HepG2 (cell line): ENCODE measurements around the gene RABGAP1L. TPM values are rescaled to one million over a fixed set of nuclear protein-coding genes. Genes with fewer than 3 reads are reported as not detected.

Experiments
- ATAC-seq: fragments of 200-7000 bp; cut with Tn5 transposase; 3 replicates; pipeline ENCODE4 v1.9.1; 2020; ENCODE audit warnings: mild to moderate bottlenecking, moderate library complexity
- BruUV-seq: library from RNA; stranded (reverse); fragments of 400-500 nt; replicated peaks from 2 replicates; lab custom pipeline; 2021; lab: Mats Ljungman, UMichigan
- CTCF ChIA-PET: fragments of 300-600 bp; formaldehyde crosslinking; extraction: SDS; loops from one replicate; lab custom pipeline; 2021; ENCODE audit warnings: low total read pairs, inconsistent platforms, low intra/inter-chr PET ratio; lab: Yijun Ruan, JAX
- POLR2A ChIA-PET: fragments of 350-600 bp; sonication (Branson Sonifier 250); formaldehyde crosslinking; loops from one replicate; lab custom pipeline; 2020; ENCODE audit warnings: antibody characterized with exemption, inconsistent platforms; lab: Yijun Ruan, JAX
- DNase-seq: peaks from one replicate; pipeline ENCODE4 v3.0.0-alpha.2; 2015; ENCODE audit warnings: low spot score
- FAIRE-seq: peaks from 3 replicates; lab custom pipeline; 2011; peaks lifted over from hg19 to GRCh38; lab: Jason Lieb, UNC
- H2AFZ ChIP-seq: one replicate; pipeline ENCODE4 v1.6.1; 2011; ENCODE audit warnings: low read length, inconsistent platforms
- H3K27ac ChIP-seq: fragments of 300-600 bp; 3 replicates; pipeline ENCODE4 v1.8.0; 2011; ENCODE audit warnings: mixed run types, mild to moderate bottlenecking, mixed read lengths, low read length, inconsistent platforms; ENCODE audit not compliant: insufficient read depth; ENCODE audit errors: extremely low read length
- H3K27me3 ChIP-seq, 2 experiments: fragments of 200-600 bp in 1 of 2; 2 replicates in 1 of 2; 3 replicates in 1 of 2; pipeline versions ENCODE4 v1.6.0 to v1.8.0; 2011; ENCODE audit warnings: low read length in 2 of 2, mild to moderate bottlenecking in 2 of 2, moderate library complexity in 2 of 2, inconsistent platforms in 1 of 2; ENCODE audit not compliant: insufficient read depth in 2 of 2, control insufficient read depth in 1 of 2
- H3K36me3 ChIP-seq, 2 experiments: fragments of 200-600 bp in 1 of 2; replicated peaks in 1 of 2; 2 replicates in 1 of 2; 3 replicates in 1 of 2; pipeline versions ENCODE4 v1.5.1 to v1.8.0; 2011; ENCODE audit warnings: low read length in 2 of 2, inconsistent platforms in 1 of 2; ENCODE audit not compliant: insufficient read depth in 2 of 2, control insufficient read depth in 1 of 2
- H3K4me1 ChIP-seq: 2 replicates; pipeline ENCODE4 v1.5.1; 2012; ENCODE audit warnings: low read length, inconsistent platforms; ENCODE audit not compliant: insufficient read depth
- H3K4me2 ChIP-seq: 2 replicates; pipeline ENCODE4 v1.6.0; 2011; ENCODE audit warnings: low read depth, low read length, inconsistent platforms
- H3K4me3 ChIP-seq, 3 experiments: fragments of 200-600 bp in 1 of 3; sonication (generic), shearing (Covaris generic) in 1 of 3; replicated peaks in 1 of 3; 2 replicates each; pipeline ENCODE4 v1.5.1; 2011 to 2016; ENCODE audit warnings: low read length in 3 of 3, inconsistent platforms in 2 of 3, low read depth in 2 of 3, mild to moderate bottlenecking in 2 of 3, control low read depth in 1 of 3, mixed read lengths in 1 of 3; ENCODE audit not compliant: insufficient read depth in 1 of 3
- H3K79me2 ChIP-seq: one replicate; pipeline ENCODE4 v1.6.1; 2011; ENCODE audit warnings: low read length, inconsistent platforms; ENCODE audit not compliant: insufficient read depth
- H3K9ac ChIP-seq: 2 replicates; pipeline ENCODE4 v1.6.0; 2011; ENCODE audit warnings: mild to moderate bottlenecking, low read depth, low read length, inconsistent platforms; ENCODE audit not compliant: insufficient read depth
- H3K9me3 ChIP-seq: 2 replicates; pipeline ENCODE4 v1.5.1; 2012; ENCODE audit warnings: mild to moderate bottlenecking, low read length
- H4K20me1 ChIP-seq: 2 replicates; pipeline ENCODE4 v1.6.0; 2011; ENCODE audit warnings: inconsistent platforms, mild to moderate bottlenecking, low read length, moderate library complexity; ENCODE audit not compliant: insufficient read depth
- PPARG ChIP-seq: conservative IDR thresholded peaks from 2 replicates; pipeline ENCODE4 v1.6.1; 2016; ENCODE audit warnings: missing biosample characterization, missing genetic modification reagents
- WGBS: methylation state at CpG from one replicate; pipeline ENCODE4 v1.1.6; 2017; ENCODE audit warnings: low lambda C conversion rate; 5-methylcytosine and 5-hydroxymethylcytosine counted together
- in situ Hi-C: cut with HindIII; loops from 2 replicates; pipeline ENCODE4 v1.10.0; 2017; ENCODE audit warnings: low pct_unique_long_range_greater_than_20kb; ENCODE audit not compliant: extremely low pct_ligation_motif_present
- intact Hi-C: fragments of 100-400 bp; cut with micrococcal nuclease; formaldehyde crosslinking; loops from one replicate; pipeline ENCODE4 v1.10.0; 2022; ENCODE audit not compliant: unreplicated experiment
- polyA plus RNA-seq, 8 experiments: library from polyadenylated mRNA; depleted of rRNA in 3 of 8; stranded (reverse) in 7 of 8; unstranded in 1 of 8; fragments of >200 nt; fragmentation: Illumina TruSeq in 4 of 8; extraction: Trizol in 4 of 8; gene quantifications; 2 replicates each; pipeline versions ENCODE4 v1.2.1 to v1.2.3, GENCODE V29; 2011 to 2016; ENCODE audit warnings: low read depth in 4 of 8, missing spikeins in 1 of 8, mixed read lengths in 1 of 8; ENCODE audit not compliant: insufficient read depth in 1 of 8
- total RNA-seq, 5 experiments: library from RNA; depleted of rRNA; stranded (reverse); fragments of >200 nt; fragmentation: Illumina TruSeq; extraction: Trizol; gene quantifications; 2 replicates each; pipeline ENCODE4 v1.2.3, GENCODE V29; 2016; ENCODE audit warnings: low read depth in 1 of 5
- TF ChIP-seq, protein P1 (sequence below): sonication (generic); formaldehyde crosslinking; IDR thresholded peaks from 2 replicates; pipeline ENCODE4 v1.4.0; 2020; ENCODE audit warnings: mild to moderate bottlenecking, missing genetic modification reagents
- TF ChIP-seq, protein P2 (sequence below): sonication (generic); formaldehyde crosslinking; IDR thresholded peaks from 2 replicates; pipeline ENCODE4 v1.5.1; 2020; ENCODE audit warnings: missing genetic modification reagents, mild to moderate bottlenecking, borderline replicate concordance
- TF ChIP-seq, protein P3 (sequence below): IDR thresholded peaks from 2 replicates; pipeline ENCODE4 v1.6.1; 2018; ENCODE audit warnings: missing genetic modification reagents, mild to moderate bottlenecking, missing compliant biosample characterization
- TF ChIP-seq, protein P4 (sequence below): sonication (generic); formaldehyde crosslinking; IDR thresholded peaks from 2 replicates; pipeline ENCODE4; 2020; ENCODE audit warnings: missing genetic modification reagents, mild to moderate bottlenecking, borderline replicate concordance
- TF ChIP-seq, protein P5 (sequence below): sonication (generic); formaldehyde crosslinking; IDR thresholded peaks from 2 replicates; pipeline ENCODE4 v1.9.0; 2021; ENCODE audit warnings: missing genetic modification reagents, mild to moderate bottlenecking, borderline replicate concordance

RABGAP1L gene
- total and polyA plus RNA-seq, 2 of the 13 experiments (the other 11 are each of a cell fraction or from before 2014, with no cell fraction given) = 7.9 to 22.6 TPM

DNA sequence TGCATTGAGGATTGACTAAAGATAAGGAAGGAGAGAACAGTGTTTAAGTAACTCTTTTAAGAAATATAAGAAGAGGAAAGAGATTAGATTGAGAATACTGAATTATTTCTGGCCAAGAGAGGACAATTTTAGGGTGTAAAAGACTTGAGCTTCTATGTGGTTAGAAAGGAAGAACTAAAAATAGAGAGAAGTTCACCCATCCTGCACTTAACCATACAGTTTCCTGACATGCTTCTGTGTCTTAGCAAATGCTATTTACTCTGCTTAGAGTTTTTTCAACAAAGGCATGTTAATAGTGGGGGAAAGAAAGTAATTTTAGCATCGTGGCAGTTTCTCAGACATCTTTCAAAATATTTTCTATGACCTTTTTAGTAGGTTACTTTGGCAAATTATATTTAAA, 165.6 kb downstream of the RABGAP1L start:
- CTCF ChIA-PET = no interaction called here
- H3K9ac ChIP-seq = no peak overlapping the region
- POLR2A ChIA-PET = no interaction called here
- H2AFZ ChIP-seq = no peak overlapping the region
- H3K9me3 ChIP-seq = peaks cover 35% of the 10 kb centered on the region
- no peak overlapping the region for H3K27ac ChIP-seq
- in situ Hi-C loops (no loop called here), intact Hi-C loops (no loop called here)
- ATAC-seq = no peak
- 89% methylated on average over 1 of the region's 1 CpG for WGBS
- no peaks in the 10 kb centered on the region for H3K4me1 ChIP-seq
- H3K4me3 ChIP-seq = no peak overlapping the region
- BruUV-seq = no TSS peak
- H3K27me3 ChIP-seq = no peaks in the 10 kb centered on the region; a peak in 1 of 5 replicates
- H4K20me1 ChIP-seq = no peaks in the 10 kb centered on the region
- no peak for FAIRE-seq
- H3K4me2 ChIP-seq = no peak overlapping the region
- H3K36me3 ChIP-seq = 0 out of 5 replicates have a peak, but pooled peaks cover 2 to 6% of the 10 kb centered on the region in 2 experiments
- no peak for DNase-seq
- H3K79me2 ChIP-seq = no peaks in the 10 kb centered on the region
- no peak for TF ChIP-seq PPARG (CRISPR knock-in tag)
- TF ChIP-seq, protein P1, sequence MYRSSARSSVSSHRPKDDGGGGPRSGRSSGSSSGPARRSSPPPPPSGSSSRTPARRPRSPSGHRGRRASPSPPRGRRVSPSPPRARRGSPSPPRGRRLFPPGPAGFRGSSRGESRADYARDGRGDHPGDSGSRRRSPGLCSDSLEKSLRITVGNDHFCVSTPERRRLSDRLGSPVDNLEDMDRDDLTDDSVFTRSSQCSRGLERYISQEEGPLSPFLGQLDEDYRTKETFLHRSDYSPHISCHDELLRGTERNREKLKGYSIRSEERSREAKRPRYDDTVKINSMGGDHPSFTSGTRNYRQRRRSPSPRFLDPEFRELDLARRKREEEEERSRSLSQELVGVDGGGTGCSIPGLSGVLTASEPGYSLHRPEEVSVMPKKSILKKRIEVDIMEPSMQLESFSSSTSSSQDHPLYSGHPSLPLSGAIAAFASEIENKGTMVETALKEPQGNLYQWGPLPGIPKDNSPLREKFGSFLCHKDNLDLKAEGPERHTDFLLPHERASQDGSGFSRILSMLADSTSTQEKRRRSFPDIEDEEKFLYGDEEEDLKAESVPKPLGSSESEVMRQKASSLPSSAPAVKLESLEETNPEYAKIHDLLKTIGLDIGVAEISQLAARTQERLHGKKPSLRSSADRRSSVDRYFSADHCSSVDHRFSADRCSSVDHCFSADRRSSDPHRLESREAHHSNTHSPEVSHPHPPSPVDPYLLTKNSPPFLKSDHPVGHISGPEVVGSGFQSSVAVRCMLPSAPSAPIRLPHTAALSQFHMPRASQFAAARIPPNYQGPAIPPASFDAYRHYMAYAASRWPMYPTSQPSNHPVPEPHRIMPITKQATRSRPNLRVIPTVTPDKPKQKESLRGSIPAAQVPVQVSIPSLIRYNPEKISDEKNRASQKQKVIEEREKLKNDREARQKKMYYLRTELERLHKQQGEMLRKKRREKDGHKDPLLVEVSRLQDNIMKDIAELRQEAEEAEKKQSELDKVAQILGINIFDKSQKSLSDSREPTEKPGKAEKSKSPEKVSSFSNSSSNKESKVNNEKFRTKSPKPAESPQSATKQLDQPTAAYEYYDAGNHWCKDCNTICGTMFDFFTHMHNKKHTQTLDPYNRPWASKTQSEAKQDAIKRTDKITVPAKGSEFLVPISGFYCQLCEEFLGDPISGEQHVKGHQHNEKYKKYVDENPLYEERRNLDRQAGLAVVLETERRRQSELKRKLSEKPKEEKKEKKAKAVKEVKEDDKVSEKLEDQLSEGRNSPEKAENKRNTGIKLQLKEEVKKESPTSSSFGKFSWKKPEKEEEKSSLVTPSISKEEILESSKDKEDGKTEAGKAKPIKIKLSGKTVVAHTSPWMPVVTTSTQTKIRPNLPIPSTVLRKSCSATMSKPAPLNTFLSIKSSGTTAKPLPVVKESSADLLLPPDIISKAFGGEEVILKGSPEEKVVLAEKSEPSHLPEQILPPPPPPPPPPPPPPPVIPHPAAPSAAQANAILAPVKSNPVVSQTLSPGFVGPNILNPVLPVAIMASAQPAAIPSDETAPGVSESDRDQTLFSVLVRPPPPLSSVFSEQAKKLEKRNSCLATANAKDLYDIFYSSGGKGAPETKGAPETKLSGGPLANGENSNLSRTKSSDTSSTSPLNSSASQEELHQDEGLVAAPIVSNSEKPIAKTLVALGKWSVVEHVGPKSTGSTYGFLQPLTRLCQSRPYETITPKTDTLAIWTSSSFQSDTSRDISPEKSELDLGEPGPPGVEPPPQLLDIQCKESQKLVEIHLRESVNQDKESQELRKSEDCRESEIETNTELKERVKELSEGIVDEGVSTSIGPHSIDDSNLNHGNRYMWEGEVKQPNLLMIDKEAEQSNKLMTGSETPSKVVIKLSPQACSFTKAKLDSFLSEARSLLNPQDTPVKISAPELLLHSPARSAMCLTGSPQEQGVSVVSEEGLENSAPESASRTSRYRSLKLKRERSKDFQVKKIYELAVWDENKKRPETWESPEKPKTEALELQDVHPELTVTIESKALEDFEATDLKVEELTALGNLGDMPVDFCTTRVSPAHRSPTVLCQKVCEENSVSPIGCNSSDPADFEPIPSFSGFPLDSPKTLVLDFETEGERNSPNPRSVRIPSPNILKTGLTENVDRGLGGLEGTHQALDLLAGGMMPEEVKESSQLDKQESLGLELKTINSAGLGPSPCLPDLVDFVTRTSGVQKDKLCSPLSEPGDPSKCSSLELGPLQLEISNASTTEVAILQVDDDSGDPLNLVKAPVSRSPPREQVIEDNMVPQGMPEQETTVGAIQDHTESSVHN = no peak
- TF ChIP-seq, protein P2, sequence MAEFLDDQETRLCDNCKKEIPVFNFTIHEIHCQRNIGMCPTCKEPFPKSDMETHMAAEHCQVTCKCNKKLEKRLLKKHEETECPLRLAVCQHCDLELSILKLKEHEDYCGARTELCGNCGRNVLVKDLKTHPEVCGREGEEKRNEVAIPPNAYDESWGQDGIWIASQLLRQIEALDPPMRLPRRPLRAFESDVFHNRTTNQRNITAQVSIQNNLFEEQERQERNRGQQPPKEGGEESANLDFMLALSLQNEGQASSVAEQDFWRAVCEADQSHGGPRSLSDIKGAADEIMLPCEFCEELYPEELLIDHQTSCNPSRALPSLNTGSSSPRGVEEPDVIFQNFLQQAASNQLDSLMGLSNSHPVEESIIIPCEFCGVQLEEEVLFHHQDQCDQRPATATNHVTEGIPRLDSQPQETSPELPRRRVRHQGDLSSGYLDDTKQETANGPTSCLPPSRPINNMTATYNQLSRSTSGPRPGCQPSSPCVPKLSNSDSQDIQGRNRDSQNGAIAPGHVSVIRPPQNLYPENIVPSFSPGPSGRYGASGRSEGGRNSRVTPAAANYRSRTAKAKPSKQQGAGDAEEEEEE (CRISPR knock-in tag) = no peak
- TF ChIP-seq, protein P3, sequence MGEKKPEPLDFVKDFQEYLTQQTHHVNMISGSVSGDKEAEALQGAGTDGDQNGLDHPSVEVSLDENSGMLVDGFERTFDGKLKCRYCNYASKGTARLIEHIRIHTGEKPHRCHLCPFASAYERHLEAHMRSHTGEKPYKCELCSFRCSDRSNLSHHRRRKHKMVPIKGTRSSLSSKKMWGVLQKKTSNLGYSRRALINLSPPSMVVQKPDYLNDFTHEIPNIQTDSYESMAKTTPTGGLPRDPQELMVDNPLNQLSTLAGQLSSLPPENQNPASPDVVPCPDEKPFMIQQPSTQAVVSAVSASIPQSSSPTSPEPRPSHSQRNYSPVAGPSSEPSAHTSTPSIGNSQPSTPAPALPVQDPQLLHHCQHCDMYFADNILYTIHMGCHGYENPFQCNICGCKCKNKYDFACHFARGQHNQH (CRISPR knock-in tag) = no peak
- TF ChIP-seq, protein P4, sequence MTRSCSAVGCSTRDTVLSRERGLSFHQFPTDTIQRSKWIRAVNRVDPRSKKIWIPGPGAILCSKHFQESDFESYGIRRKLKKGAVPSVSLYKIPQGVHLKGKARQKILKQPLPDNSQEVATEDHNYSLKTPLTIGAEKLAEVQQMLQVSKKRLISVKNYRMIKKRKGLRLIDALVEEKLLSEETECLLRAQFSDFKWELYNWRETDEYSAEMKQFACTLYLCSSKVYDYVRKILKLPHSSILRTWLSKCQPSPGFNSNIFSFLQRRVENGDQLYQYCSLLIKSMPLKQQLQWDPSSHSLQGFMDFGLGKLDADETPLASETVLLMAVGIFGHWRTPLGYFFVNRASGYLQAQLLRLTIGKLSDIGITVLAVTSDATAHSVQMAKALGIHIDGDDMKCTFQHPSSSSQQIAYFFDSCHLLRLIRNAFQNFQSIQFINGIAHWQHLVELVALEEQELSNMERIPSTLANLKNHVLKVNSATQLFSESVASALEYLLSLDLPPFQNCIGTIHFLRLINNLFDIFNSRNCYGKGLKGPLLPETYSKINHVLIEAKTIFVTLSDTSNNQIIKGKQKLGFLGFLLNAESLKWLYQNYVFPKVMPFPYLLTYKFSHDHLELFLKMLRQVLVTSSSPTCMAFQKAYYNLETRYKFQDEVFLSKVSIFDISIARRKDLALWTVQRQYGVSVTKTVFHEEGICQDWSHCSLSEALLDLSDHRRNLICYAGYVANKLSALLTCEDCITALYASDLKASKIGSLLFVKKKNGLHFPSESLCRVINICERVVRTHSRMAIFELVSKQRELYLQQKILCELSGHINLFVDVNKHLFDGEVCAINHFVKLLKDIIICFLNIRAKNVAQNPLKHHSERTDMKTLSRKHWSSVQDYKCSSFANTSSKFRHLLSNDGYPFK (CRISPR knock-in tag) = no peak
- TF ChIP-seq, protein P5, sequence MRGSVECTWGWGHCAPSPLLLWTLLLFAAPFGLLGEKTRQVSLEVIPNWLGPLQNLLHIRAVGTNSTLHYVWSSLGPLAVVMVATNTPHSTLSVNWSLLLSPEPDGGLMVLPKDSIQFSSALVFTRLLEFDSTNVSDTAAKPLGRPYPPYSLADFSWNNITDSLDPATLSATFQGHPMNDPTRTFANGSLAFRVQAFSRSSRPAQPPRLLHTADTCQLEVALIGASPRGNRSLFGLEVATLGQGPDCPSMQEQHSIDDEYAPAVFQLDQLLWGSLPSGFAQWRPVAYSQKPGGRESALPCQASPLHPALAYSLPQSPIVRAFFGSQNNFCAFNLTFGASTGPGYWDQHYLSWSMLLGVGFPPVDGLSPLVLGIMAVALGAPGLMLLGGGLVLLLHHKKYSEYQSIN (CRISPR knock-in tag) = no peak
